Measurements from ENCODE around the gene ZBTB49.

DNA sequence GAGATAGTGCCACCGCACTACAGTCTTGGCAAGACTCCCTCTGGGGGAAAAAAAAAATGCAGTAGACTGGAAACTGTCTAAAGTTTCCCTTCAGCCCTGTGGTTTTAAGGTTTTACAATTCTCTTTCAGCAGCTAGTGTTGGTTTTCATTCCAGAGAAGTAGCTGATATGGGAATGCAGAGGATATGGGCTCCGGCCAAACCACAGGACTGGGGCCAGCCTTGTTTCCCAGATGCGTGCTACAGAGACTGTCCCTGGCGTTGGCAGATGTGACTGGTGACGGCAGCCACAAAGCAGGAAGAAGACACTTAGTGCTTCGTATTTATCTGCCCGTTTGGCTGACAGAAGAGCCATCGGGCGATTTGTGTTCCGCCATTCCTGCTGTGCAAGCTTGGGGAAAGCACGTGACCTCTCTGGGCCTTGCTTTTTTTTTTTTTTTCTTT lies 43.2 kb downstream of the ZBTB49 start:
- TF ChIP-seq SPI1 (IDR thresholded peaks at IDR 0.05; ENCODE audit: low read depth, low read length) = no peak
- no peak for TF ChIP-seq POLR2A (IDR thresholded peaks at IDR 0.05; ENCODE audit: low read depth, low read length)
- TF ChIP-seq POLR2AphosphoS5 (IDR thresholded peaks at IDR 0.05; ENCODE audit: low read depth, low read length) = no peak

Measured in GM12891 (cell line).